Coronary artery (tissue), 2 donors: ENCODE results near the gene MAGI1.
"Not testable (repeated sequence)": the region's sequence is repeated elsewhere in the genome, so short reads cannot be mapped to it uniquely, and the experiment has no call there.

Source experiments
- DNase-seq: peaks from one replicate; pipeline ENCODE4 v3.0.0-alpha.2; 2017; ENCODE audit warnings: low spot score
- H3K27ac ChIP-seq, 2 donors: fragments of 200-600 bp; sonication (generic); one replicate each; pipeline ENCODE4 v1.5.1; 2016 to 2019
- H3K4me3 ChIP-seq: fragments of 200-600 bp; sonication (generic); 2 replicates; pipeline ENCODE4 v1.5.1; 2016; ENCODE audit warnings: mild to moderate bottlenecking, moderate library complexity
- TF ChIP-seq, protein P1 (sequence below): fragments of 200-600 bp; sonication (generic); IDR thresholded peaks from one replicate; pipeline ENCODE4 v1.5.1; 2019; ENCODE audit warnings: antibody characterized with exemption

Gene MAGI1

DNA sequence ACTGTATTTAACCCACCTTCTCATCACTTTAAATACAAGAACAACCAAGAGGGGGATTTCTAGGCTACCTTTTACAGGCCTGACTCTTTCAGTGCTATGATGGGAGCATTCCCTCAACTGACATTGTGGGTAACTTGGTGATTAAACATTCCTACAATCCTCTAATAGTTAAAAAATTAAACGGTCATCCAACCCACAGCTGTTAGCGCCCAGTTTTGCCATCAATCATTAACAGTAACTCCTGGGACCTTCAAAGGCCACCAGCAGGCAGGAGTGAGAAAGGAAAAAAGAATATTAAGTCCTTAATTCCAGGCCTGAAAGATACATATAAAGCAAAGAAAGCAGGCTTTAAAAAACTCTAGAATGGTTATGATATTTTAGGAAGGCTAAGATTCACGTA, 512.1 kb downstream of the MAGI1 start:
- Histone ChIP-seq H3K4me3 (no peak overlapping the region), H3K27ac (no peak overlapping the region)
- TF ChIP-seq, protein P1, sequence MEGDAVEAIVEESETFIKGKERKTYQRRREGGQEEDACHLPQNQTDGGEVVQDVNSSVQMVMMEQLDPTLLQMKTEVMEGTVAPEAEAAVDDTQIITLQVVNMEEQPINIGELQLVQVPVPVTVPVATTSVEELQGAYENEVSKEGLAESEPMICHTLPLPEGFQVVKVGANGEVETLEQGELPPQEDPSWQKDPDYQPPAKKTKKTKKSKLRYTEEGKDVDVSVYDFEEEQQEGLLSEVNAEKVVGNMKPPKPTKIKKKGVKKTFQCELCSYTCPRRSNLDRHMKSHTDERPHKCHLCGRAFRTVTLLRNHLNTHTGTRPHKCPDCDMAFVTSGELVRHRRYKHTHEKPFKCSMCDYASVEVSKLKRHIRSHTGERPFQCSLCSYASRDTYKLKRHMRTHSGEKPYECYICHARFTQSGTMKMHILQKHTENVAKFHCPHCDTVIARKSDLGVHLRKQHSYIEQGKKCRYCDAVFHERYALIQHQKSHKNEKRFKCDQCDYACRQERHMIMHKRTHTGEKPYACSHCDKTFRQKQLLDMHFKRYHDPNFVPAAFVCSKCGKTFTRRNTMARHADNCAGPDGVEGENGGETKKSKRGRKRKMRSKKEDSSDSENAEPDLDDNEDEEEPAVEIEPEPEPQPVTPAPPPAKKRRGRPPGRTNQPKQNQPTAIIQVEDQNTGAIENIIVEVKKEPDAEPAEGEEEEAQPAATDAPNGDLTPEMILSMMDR, result no peak
- no peak for DNase-seq

DNA sequence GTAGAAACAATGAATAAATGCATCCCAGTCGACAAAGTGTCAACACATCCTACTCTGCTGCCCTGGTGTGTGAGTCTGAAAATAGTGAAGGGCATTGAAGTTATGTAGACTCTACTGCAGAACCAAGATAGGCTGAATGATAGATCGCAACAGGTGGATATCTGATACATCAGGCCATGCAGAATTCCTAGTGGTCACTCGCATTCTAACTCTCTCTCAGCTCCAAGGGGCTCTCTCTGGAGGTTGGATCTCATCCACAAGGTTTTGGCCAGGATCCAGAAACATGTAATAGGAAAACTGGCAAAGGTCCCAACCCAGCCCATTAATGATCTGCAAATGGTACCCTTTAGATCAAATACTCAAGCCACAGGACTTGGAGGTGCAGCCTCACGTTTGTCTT, 514.1 kb downstream of the MAGI1 start:
- Histone ChIP-seq H3K4me3 (no peak overlapping the region), H3K27ac (no peak overlapping the region)
- no peak for DNase-seq
- TF ChIP-seq, protein P1, result no peak

DNA sequence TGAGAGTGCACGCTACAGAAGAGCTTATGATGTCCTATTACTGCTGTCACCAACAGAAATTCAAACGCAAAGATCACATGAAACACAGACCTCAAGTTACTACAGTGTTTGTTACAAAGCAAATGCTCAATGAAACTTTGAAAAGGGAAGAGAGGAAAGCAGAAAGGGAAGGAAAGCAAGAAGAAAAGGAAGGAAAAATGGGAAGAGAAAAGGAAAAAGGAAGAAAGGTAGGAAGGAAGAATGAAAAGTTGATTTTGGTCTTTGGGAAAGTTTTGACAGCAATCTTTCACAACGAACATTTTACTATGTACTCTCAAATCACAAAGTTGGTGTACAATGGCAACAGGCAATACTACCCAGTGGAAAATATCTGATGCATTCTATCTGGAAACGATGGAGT, 514.8 kb downstream of the MAGI1 start:
- TF ChIP-seq, protein P1, result no peak
- DNase-seq, result no peak
- no peak overlapping the region for H3K4me3 ChIP-seq
- no peak overlapping the region for H3K27ac ChIP-seq

DNA sequence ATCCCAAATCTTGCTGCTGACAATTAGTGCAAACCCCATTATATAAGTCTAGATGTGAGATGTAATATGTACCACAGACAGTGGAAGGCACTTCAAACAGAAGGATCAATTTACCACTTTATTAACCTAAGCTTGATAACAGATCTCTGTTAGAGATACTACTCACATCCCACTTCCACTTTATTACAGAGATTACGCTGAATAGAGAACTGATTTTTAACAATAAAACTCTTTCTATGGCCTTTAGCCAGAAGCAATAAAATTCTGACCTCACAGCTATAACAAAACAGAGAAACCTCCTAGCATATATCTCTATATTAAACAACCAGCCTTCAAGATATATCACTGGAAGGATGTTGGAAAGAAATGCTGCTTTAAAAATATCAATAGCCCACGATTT, 517.7 kb downstream of the MAGI1 start:
- no peak overlapping the region for H3K27ac ChIP-seq
- no peak overlapping the region for H3K4me3 ChIP-seq
- no peak for DNase-seq
- TF ChIP-seq, protein P1, result no peak

DNA sequence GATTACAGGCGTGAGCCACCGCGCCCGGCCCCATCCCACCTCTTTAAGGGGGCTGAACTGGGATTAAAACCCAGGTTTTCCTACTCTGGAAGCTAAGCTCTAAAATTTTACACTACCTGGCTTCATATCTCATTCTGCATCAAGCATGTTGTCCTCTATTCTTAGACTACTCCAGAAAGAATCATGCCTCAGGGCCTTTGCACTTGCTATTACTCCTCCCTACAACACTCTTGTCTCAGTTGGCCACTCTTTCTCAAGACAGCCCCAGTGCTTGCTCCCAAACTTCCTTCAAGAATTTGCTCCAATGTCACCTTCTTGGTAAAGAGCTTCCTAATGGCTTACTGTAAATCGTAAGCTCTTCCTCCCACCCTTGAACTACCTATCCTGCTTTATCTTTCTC, 521.7 kb downstream of the MAGI1 start:
- H3K4me3 ChIP-seq, result no peak overlapping the region
- TF ChIP-seq, protein P1, result no peak
- DNase-seq, result no peak

DNA sequence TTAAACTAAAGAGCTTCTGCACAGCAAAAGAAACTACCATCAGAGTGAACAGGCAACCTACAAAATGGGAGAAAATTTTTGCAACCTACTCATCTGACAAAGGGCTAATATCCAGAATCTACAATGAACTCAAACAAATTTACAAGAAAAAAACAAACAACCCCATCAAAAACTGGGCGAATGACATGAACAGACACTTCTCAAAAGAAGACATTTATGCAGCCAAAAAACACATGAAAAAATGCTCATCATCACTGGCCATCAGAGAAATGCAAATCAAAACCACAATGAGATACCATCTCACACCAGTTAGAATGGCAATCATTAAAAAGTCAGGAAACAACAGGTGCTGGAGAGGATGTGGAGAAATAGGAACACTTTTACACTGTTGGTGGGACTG, 524.4 kb downstream of the MAGI1 start:
- H3K27ac ChIP-seq, DNase-seq, H3K4me3 ChIP-seq: not testable (repeated sequence)

More for the DNA sequence above, 521.7 kb downstream of the MAGI1 start:
- H3K27ac ChIP-seq, result no peak overlapping the region

DNA sequence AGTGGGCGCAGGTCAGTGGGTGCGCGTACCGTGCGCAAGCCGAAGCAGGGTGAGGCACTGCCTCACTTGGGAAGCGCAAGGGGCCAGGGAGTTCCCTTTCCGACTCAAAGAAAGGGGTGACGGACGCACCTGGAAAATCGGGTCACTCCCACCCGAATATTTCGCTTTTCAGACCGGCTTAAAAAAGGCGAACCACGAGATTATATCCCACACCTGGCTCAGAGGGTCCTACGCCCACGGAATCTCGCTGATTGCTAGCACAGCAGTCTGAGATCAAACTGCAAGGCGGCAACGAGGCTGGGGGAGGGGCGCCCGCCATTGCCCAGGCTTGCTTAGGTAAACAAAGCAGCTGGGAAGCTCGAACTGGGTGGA, 529.3 kb downstream of the MAGI1 start:
- DNase-seq, H3K27ac ChIP-seq: not testable (repeated sequence)
- H3K4me3 ChIP-seq, result peak overlapping the region; percentile 59

DNA sequence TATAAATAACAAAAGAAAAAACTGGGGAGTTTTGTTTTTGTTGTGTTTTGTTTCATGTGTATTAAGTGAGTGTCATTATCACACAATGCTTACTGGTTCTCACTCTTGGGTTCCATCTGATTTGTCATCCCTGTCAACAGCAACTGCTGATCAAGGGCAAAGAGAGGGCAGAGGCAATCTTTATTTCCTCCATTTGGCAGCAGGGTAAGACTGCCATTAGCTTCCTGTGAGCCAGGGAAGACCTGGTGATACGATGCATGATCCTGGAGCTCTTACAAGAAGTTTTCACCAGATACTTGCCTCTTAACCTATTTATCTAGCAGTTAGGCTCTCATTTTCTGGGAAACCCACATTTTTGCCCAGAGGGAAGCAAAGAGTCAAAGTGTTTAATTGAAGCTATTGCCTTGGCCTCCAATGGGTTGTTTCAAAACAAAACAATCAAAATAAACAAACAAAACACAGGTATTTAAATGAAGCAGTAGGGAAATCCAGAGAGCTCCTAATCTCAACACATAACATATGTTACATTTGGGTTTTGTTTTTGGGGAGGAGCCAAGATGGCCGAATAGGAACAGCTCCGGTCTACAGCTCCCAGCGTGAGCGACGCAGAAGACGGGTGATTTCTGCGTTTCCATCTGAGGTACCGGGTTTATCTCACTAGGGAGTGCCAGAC, 529.8 kb downstream of the MAGI1 start:
- Histone ChIP-seq H3K27ac (no peak overlapping the region), H3K4me3 (peak overlapping the region; percentile 59)
- DNase-seq, result no peak
- TF ChIP-seq, protein P1, result no peak
